ENCODE measurements around the gene ZNF33B. TPM values are rescaled to one million over a fixed set of nuclear protein-coding genes. Genes with fewer than 3 reads are reported as not detected.

ZNF33B gene
- total and polyA plus RNA-seq, 10 donors: 12.2 to 34.1 (median 25.3) TPM

- DNase-seq: no peak
- peaks cover 0 to 4% (median 0%) of the 10 kb centered on the region in 6 donors for H3K4me1 ChIP-seq
- WGBS, 5 donors: 68 to 81% (median 78%) methylated on average over 5 of the region's 5 CpGs
These were observed 94.5 kb downstream of the ZNF33B start for GRCh38 chr10:42543840-42544372.

More at GRCh38 chr10:42543840-42544372, 94.5 kb downstream of the ZNF33B start:
- Histone ChIP-seq H3K27me3 (replicated peaks in 1 of 7) (no peaks in the 10 kb centered on the region), H3K4me3 (no peak overlapping the region), H3K36me3 (peaks cover 12 to 86% (median 17%) of the 10 kb centered on the region in 6 donors), H3K27ac (peak overlapping the region in 5 of 8 donors; percentile 25 to 63 (median 53)), H3K9me3 (peaks cover 10 to 90% (median 82%) of the 10 kb centered on the region in 8 donors)
- TF ChIP-seq POLR2AphosphoS5 (IDR thresholded peaks at IDR 0.05): no peak
- TF ChIP-seq CTCF (IDR thresholded peaks at IDR 0.05 in 8 of 11, conservative IDR thresholded peaks at IDR 0.05 in 3 of 11): no peak
- TF ChIP-seq POLR2A (IDR thresholded peaks at IDR 0.05): no peak
- intact Hi-C loops (cut with DNase I; ENCODE audit: low total_unique reads): no loop called here

Small RNAs within 50 kb of the gene (small RNA-seq; reads per million reads assigned to genes)
- gene AL022345.1 (0 reads per million in 4 donors), gene AL022345.2 (0 reads per million in 4 donors), gene AL022345.3 (0 reads per million in 4 donors), gene FXYD6P1 (0 reads per million in 4 donors), gene RNU6-1170P (0 reads per million in 4 donors)

Other genes starting within 250 kb of the ZNF33B start
- 10 to 100 TPM; 13.1 to 17.7 (median 15.5) TPM for gene BMS1, start 144.2 kb upstream of the ZNF33B start, total RNA-seq
- gene BMS1, start 144.2 kb upstream of the ZNF33B start, polyA plus RNA-seq: 1 to 10 TPM; 6.6 to 9.1 (median 7.3) TPM